ENCODE measurements around the gene GLTP. TPM values are rescaled to one million over a fixed set of nuclear protein-coding genes. Genes with fewer than 3 reads are reported as not detected.
A peak's percentile ranks its signal among the peaks of the same experiment; 100 is the strongest.

Gene GLTP
- total and polyA plus RNA-seq, 2 of the 4 experiments (the other 2 are of a cell fraction), result 34.4 to 58.4 TPM

GRCh38 chr12:109888179-109889020, 8.1 kb upstream of the GLTP start:
- DNase-seq (peak; percentile 97), ATAC-seq (ENCODE audit: low read depth) (peak; percentile 95)
- Histone ChIP-seq H3K79me1 (ENCODE audit: low read depth in 1 of 2, low read length in 2 of 2) (no peaks in the 10 kb centered on the region), H2AK9ac (replicated peaks; ENCODE audit: low read depth, low read length, poor library complexity) (peak overlapping the region; percentile 79), H4K20me1 (ENCODE audit: insufficient read depth, low read length) (no peaks in the 10 kb centered on the region), H2AK5ac (ENCODE audit: low read depth, low read length) (peak overlapping the region; percentile 91), H3K9me3 (ENCODE audit: control insufficient read depth, insufficient read depth, low read length) (no peaks in the 10 kb centered on the region), H2BK20ac (ENCODE audit: low read depth, low read length) (peak overlapping the region; percentile 80), H2AFZ (replicated peaks; ENCODE audit: low read length, poor library complexity) (peak overlapping the region; percentile 36), H2BK120ac (ENCODE audit: low read depth, low read length) (peak overlapping the region; percentile 86), H3K23ac (ENCODE audit: low read depth, low read length) (peak overlapping the region; percentile 10), H3K9ac (ENCODE audit: low read depth, low read length) (no peak overlapping the region), H2BK5ac (ENCODE audit: low read depth, low read length, poor library complexity, severe bottlenecking) (peak overlapping the region; percentile 93), H3K36me3 (ENCODE audit: control insufficient read depth, insufficient read depth, low read length) (no peaks in the 10 kb centered on the region), H3K4ac (ENCODE audit: low read depth, low read length) (peak overlapping the region; percentile 87), H3K27ac (ENCODE audit: insufficient read depth, low read length) (peak overlapping the region; percentile 77), H3K14ac (replicated peaks; ENCODE audit: low read depth, low read length) (peak overlapping the region; percentile 39), H2BK15ac (ENCODE audit: low read depth, low read length) (peak overlapping the region; percentile 55; the same call in 2 of the 3 replicates), H3K18ac (ENCODE audit: low read depth, low read length) (peak overlapping the region; percentile 10; the same call in 1 of the 2 replicates), H4K5ac (ENCODE audit: low read depth, low read length) (0 out of 2 replicates have a peak overlapping the region, but pooled peaks have one; percentile 1), H4K8ac (ENCODE audit: low read depth in 2 of 2, low read length in 2 of 2) (peak overlapping the region; percentile 74 to 85), H4K91ac (ENCODE audit: insufficient read depth, low read depth, low read length) (peak overlapping the region; percentile 81), H3K9me1 (ENCODE audit: insufficient read depth, low read length) (peaks cover 7% of the 10 kb centered on the region; the same call in 1 of the 2 replicates), H3K56ac (ENCODE audit: extremely low read depth, insufficient read depth, low read length) (peak overlapping the region; percentile 7; the same call in 1 of the 2 replicates), H3K4me2 (ENCODE audit: low read depth, low read length) (no peak overlapping the region; the same call in 1 of the 2 replicates), H3K27me3 (ENCODE audit: control insufficient read depth, insufficient read depth, low read length) (no peaks in the 10 kb centered on the region; the same call in 1 of the 2 replicates), H3K4me3 (ENCODE audit: insufficient read depth, low read depth, low read length) (no peak overlapping the region), H3K4me1 (ENCODE audit: control insufficient read depth, insufficient read depth, low read length) (0 out of 2 replicates have a peak, but pooled peaks cover 6% of the 10 kb centered on the region)
- CTCF ChIA-PET, result interaction anchor here (0.6 kb wide), 1 partner anchor 479 kb away, joined by 5 read pairs; no protein-coding TSS in a partner anchor
- no TSS peak for BruUV-seq (replicated peaks)
- dilution Hi-C loops (cut with HindIII; ENCODE audit: low sequenced_read_pairs, unreplicated experiment) (no loop called here), intact Hi-C loops (cut with micrococcal nuclease) (no loop called here), in situ Hi-C loops (cut with MboI; ENCODE audit: low sequenced_read_pairs) (no loop called here)
- TF ChIP-seq RCOR1 (IDR thresholded peaks at IDR 0.05; ENCODE audit: insufficient replicate concordance, low read length) (no peak), MAFK (IDR thresholded peaks at IDR 0.05; ENCODE audit: low read depth, low read length) (peak; percentile 24; the same call in 1 of the 2 replicates), CEBPB (IDR thresholded peaks at IDR 0.05; ENCODE audit: low read depth, low read length) (peak; percentile 92), FOS (IDR thresholded peaks at IDR 0.05; ENCODE audit: low read depth, low read length) (peak; percentile 60)
- WGBS, 2 experiments (ENCODE audit: extremely low coverage in 2 of 2, insufficient read length in 1 of 2), result 60% methylated on average over 1 of the region's 12 CpGs; no CpG with 5 or more reads in 1 of the 2 experiments
- POLR2A ChIA-PET (ENCODE audit: unreplicated experiment), result interaction anchor here (0.6 to 0.7 kb wide), 2 partner anchors 60 to 76 kb away, joined by 16 read pairs; no protein-coding TSS in a partner anchor
